ENCODE measurements around the gene RPL14.

Gene RPL14

GRCh38 chr3:40465456-40465855 lies 8.3 kb downstream of the RPL14 start:
- no peak for TF ChIP-seq CSRNP3 (CRISPR knock-in tag; IDR thresholded peaks at IDR 0.05)
- ATAC-seq = peak; percentile 25; the same call in 2 of the 3 replicates

DNA sequence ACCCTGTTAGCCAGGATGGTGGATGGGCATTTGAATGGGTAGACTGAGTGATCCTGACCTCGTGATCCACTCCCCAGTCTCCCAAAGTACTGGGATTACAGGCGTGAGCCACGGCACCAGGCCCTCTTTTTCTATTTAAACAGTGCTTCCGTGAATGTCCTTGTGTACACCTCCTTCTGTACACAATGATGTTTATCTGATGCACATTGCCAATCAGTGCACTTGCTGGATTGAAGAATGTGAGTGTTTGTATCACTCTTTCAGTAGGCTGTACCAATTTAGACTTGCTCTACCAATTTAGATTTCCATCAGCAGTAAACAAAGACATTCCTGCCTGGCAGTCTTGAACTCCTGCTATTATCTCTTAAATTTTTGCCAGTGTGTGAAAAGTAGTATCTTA lies 10.9 kb downstream of the RPL14 start:
- no peak; the same call in 2 of the 3 replicates for ATAC-seq
- TF ChIP-seq TCF4 (CRISPR knock-in tag; IDR thresholded peaks at IDR 0.05; ENCODE audit: borderline replicate concordance) = no peak
- TF ChIP-seq ESRRG (CRISPR knock-in tag; IDR thresholded peaks at IDR 0.05) = no peak
- no peak for TF ChIP-seq ARNTL (CRISPR knock-in tag; IDR thresholded peaks at IDR 0.05; ENCODE audit: borderline replicate concordance, low read depth)
- no peak for TF ChIP-seq CREB5 (CRISPR knock-in tag; IDR thresholded peaks at IDR 0.05; ENCODE audit: low read depth)

DNA sequence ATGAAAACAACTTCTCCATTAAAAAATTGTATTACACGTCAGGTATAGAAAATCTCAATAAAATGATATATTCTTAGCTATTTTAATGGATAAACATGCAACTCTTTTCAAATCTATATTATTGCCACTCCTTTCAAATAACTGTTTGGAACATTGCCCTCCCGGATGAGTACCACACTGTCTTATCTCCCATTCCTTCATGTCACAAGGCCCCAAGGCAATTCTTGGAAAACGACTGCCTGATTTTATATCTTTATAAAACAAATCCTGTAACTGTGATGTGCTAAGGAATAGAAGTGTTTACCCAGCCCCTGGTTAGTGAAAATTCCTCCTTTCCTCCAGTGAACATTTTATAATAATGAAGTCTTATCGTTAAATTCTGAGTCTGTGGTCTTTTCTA lies 13.6 kb downstream of the RPL14 start:
- TF ChIP-seq TCF4 (CRISPR knock-in tag; IDR thresholded peaks at IDR 0.05; ENCODE audit: borderline replicate concordance) (no peak), ARNTL (CRISPR knock-in tag; IDR thresholded peaks at IDR 0.05; ENCODE audit: borderline replicate concordance, low read depth) (no peak), CSDC2 (CRISPR knock-in tag; IDR thresholded peaks at IDR 0.05) (no peak), BACH2 (CRISPR knock-in tag; IDR thresholded peaks at IDR 0.05; ENCODE audit: borderline replicate concordance) (no peak), ZC3H10 (CRISPR knock-in tag; IDR thresholded peaks at IDR 0.05) (no peak), SNAI2 (CRISPR knock-in tag; IDR thresholded peaks at IDR 0.05) (no peak), CSRNP3 (CRISPR knock-in tag; IDR thresholded peaks at IDR 0.05) (no peak), TOX (CRISPR knock-in tag; IDR thresholded peaks at IDR 0.05; ENCODE audit: borderline replicate concordance) (no peak), ZNF565 (CRISPR knock-in tag; conservative IDR thresholded peaks at IDR 0.05; ENCODE audit: low read depth) (no peak)
- no peak for ATAC-seq

GRCh38 chr3:40476478-40477470 lies 19.6 kb downstream of the RPL14 start, which contains the start of gene ZNF619:
Gene ZNF619 (plus strand): TSS chr3:40477122. CDS start chr3:40477980, 858 bp downstream.
- no peak for TF ChIP-seq POU6F1 (CRISPR knock-in tag; IDR thresholded peaks at IDR 0.05; ENCODE audit: borderline replicate concordance, low read depth)
- no peak for TF ChIP-seq ZFP3 (CRISPR knock-in tag; IDR thresholded peaks at IDR 0.05)
- no peak for TF ChIP-seq ZNF8 (CRISPR knock-in tag; IDR thresholded peaks at IDR 0.05)
- TF ChIP-seq PATZ1 (CRISPR knock-in tag; IDR thresholded peaks at IDR 0.05; ENCODE audit: borderline replicate concordance) = no peak
- TF ChIP-seq BACH2 (CRISPR knock-in tag; IDR thresholded peaks at IDR 0.05; ENCODE audit: borderline replicate concordance) = no peak
- no peak for TF ChIP-seq ZC3H10 (CRISPR knock-in tag; IDR thresholded peaks at IDR 0.05)
- no peak for TF ChIP-seq TOX (CRISPR knock-in tag; IDR thresholded peaks at IDR 0.05; ENCODE audit: borderline replicate concordance)
- no peak for TF ChIP-seq CSRNP3 (CRISPR knock-in tag; IDR thresholded peaks at IDR 0.05)
- no peak for TF ChIP-seq ZFP30 (CRISPR knock-in tag; IDR thresholded peaks at IDR 0.05)
- no peak for TF ChIP-seq ZNF565 (CRISPR knock-in tag; conservative IDR thresholded peaks at IDR 0.05; ENCODE audit: low read depth)
- no peak for TF ChIP-seq ZNF70 (CRISPR knock-in tag; IDR thresholded peaks at IDR 0.05)
- TF ChIP-seq, protein P1, sequence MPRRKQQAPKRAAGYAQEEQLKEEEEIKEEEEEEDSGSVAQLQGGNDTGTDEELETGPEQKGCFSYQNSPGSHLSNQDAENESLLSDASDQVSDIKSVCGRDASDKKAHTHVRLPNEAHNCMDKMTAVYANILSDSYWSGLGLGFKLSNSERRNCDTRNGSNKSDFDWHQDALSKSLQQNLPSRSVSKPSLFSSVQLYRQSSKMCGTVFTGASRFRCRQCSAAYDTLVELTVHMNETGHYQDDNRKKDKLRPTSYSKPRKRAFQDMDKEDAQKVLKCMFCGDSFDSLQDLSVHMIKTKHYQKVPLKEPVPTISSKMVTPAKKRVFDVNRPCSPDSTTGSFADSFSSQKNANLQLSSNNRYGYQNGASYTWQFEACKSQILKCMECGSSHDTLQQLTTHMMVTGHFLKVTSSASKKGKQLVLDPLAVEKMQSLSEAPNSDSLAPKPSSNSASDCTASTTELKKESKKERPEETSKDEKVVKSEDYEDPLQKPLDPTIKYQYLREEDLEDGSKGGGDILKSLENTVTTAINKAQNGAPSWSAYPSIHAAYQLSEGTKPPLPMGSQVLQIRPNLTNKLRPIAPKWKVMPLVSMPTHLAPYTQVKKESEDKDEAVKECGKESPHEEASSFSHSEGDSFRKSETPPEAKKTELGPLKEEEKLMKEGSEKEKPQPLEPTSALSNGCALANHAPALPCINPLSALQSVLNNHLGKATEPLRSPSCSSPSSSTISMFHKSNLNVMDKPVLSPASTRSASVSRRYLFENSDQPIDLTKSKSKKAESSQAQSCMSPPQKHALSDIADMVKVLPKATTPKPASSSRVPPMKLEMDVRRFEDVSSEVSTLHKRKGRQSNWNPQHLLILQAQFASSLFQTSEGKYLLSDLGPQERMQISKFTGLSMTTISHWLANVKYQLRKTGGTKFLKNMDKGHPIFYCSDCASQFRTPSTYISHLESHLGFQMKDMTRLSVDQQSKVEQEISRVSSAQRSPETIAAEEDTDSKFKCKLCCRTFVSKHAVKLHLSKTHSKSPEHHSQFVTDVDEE (CRISPR knock-in tag; IDR thresholded peaks at IDR 0.05) = no peak
- no peak for TF ChIP-seq ARNTL (CRISPR knock-in tag; IDR thresholded peaks at IDR 0.05; ENCODE audit: borderline replicate concordance, low read depth)
- ATAC-seq = peak; percentile 96

All from SK-N-SH treated with all-trans-retinoic acid at 6 μM for 48 hours (cell line).